Measurements from ENCODE around the gene FHIT. TPM values are rescaled to one million over a fixed set of nuclear protein-coding genes. Genes with fewer than 3 reads are reported as not detected.

Gene FHIT
- total and polyA plus RNA-seq, 8 donors, result 1.8 to 10.6 (median 7.1) TPM

DNA sequence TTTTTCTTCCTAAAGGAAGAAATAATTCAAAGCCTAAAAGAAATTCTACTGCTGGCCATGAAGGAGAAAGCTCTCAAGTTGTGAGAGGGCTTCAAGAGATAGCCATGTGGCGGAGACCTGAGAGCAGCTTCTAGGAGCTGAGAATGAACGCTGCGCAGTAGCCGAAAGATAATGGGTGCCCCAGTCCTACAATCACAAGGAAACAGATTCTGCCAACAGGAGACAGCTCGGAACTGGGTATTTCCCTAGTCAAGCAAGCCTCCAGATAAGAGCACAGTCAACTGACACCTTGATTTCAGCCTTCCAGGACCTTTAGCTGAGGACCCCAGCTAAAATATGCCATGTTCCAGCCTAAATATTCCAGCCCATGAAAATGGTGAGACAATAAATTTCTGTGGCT lies 824.1 kb downstream of the FHIT start:
- DNase-seq, result no peak
- H3K9me3 ChIP-seq, result no peaks in the 10 kb centered on the region
- H3K27me3 ChIP-seq, result no peaks in the 10 kb centered on the region
- no peak overlapping the region for H3K27ac ChIP-seq
- no peaks in the 10 kb centered on the region for H3K4me1 ChIP-seq
- intact Hi-C loops (cut with DNase I; ENCODE audit: low total_unique reads), result no loop called here
- WGBS, 5 donors, result 82 to 94% (median 92%) methylated on average over 5 of the region's 5 CpGs
- no peaks in the 10 kb centered on the region for H3K36me3 ChIP-seq
- TF ChIP-seq POLR2A (IDR thresholded peaks at IDR 0.05), result no peak
- TF ChIP-seq, protein P1, sequence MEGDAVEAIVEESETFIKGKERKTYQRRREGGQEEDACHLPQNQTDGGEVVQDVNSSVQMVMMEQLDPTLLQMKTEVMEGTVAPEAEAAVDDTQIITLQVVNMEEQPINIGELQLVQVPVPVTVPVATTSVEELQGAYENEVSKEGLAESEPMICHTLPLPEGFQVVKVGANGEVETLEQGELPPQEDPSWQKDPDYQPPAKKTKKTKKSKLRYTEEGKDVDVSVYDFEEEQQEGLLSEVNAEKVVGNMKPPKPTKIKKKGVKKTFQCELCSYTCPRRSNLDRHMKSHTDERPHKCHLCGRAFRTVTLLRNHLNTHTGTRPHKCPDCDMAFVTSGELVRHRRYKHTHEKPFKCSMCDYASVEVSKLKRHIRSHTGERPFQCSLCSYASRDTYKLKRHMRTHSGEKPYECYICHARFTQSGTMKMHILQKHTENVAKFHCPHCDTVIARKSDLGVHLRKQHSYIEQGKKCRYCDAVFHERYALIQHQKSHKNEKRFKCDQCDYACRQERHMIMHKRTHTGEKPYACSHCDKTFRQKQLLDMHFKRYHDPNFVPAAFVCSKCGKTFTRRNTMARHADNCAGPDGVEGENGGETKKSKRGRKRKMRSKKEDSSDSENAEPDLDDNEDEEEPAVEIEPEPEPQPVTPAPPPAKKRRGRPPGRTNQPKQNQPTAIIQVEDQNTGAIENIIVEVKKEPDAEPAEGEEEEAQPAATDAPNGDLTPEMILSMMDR (IDR thresholded peaks at IDR 0.05), result no peak
- no peak for TF ChIP-seq EP300 (IDR thresholded peaks at IDR 0.05)
- no peak for TF ChIP-seq POLR2AphosphoS5 (IDR thresholded peaks at IDR 0.05)
- H3K4me3 ChIP-seq, result no peak overlapping the region

- intact Hi-C loops (cut with DNase I; ENCODE audit: low total_unique reads), result no loop called here
- 80 to 91% (median 88%) methylated on average over 2 of the region's 2 CpGs for WGBS, 5 donors
- no peak for DNase-seq
- H3K9me3 ChIP-seq, result no peaks in the 10 kb centered on the region
- H3K27me3 ChIP-seq, result no peaks in the 10 kb centered on the region
- no peak for TF ChIP-seq POLR2AphosphoS5 (IDR thresholded peaks at IDR 0.05)
- TF ChIP-seq POLR2A (IDR thresholded peaks at IDR 0.05), result no peak
- TF ChIP-seq EP300 (IDR thresholded peaks at IDR 0.05), result no peak
- TF ChIP-seq, protein P1 (IDR thresholded peaks at IDR 0.05), result no peak
- no peaks in the 10 kb centered on the region for H3K4me1 ChIP-seq
- H3K27ac ChIP-seq, result no peak overlapping the region
- no peak overlapping the region for H3K4me3 ChIP-seq
- H3K36me3 ChIP-seq, result no peaks in the 10 kb centered on the region
Observed at GRCh38 chr3:60424942-60425341, 826.3 kb downstream of the FHIT start.

- H3K4me3 ChIP-seq, result no peak overlapping the region
- intact Hi-C loops (cut with DNase I; ENCODE audit: low total_unique reads), result no loop called here
- 75 to 82% (median 81%) methylated on average over 3 of the region's 3 CpGs for WGBS, 5 donors
- H3K9me3 ChIP-seq, result no peaks in the 10 kb centered on the region
- TF ChIP-seq, protein P1 (IDR thresholded peaks at IDR 0.05), result no peak
- no peak for TF ChIP-seq POLR2AphosphoS5 (IDR thresholded peaks at IDR 0.05)
- no peak for TF ChIP-seq POLR2A (IDR thresholded peaks at IDR 0.05)
- no peak for TF ChIP-seq EP300 (IDR thresholded peaks at IDR 0.05)
- no peaks in the 10 kb centered on the region for H3K36me3 ChIP-seq
- H3K4me1 ChIP-seq, result no peaks in the 10 kb centered on the region
- no peak overlapping the region for H3K27ac ChIP-seq
- no peak for DNase-seq
- H3K27me3 ChIP-seq, result no peaks in the 10 kb centered on the region
Observed at GRCh38 chr3:60424034-60424433, 827.2 kb downstream of the FHIT start.

- no peak for DNase-seq
- Histone ChIP-seq H3K27ac (no peak overlapping the region), H3K36me3 (no peaks in the 10 kb centered on the region), H3K9me3 (no peaks in the 10 kb centered on the region), H3K4me3 (no peak overlapping the region), H3K27me3 (no peaks in the 10 kb centered on the region), H3K4me1 (no peaks in the 10 kb centered on the region)
- WGBS, 5 donors, result 94 to 100% (median 98%) methylated on average over 1 of the region's 1 CpG
- intact Hi-C loops (cut with DNase I; ENCODE audit: low total_unique reads), result no loop called here
- TF ChIP-seq EP300 (IDR thresholded peaks at IDR 0.05) (no peak), POLR2A (IDR thresholded peaks at IDR 0.05) (no peak)
Observed at GRCh38 chr3:60423556-60423955, 827.7 kb downstream of the FHIT start.

- H3K27me3 ChIP-seq, result no peaks in the 10 kb centered on the region
- no peak for DNase-seq
- WGBS, 5 donors, result 51 to 74% (median 59%) methylated on average over 3 of the region's 3 CpGs
- H3K9me3 ChIP-seq, result no peaks in the 10 kb centered on the region
- no peaks in the 10 kb centered on the region for H3K36me3 ChIP-seq
- H3K4me1 ChIP-seq, result no peaks in the 10 kb centered on the region
- no peak overlapping the region for H3K27ac ChIP-seq
- no peak overlapping the region for H3K4me3 ChIP-seq
- intact Hi-C loops (cut with DNase I; ENCODE audit: low total_unique reads), result no loop called here
- TF ChIP-seq, protein P1 (IDR thresholded peaks at IDR 0.05), result no peak
- TF ChIP-seq POLR2A (IDR thresholded peaks at IDR 0.05), result no peak
Observed at GRCh38 chr3:60421749-60422446, 829.4 kb downstream of the FHIT start.
